Calu3 (cell line): Measurements from ENCODE around the gene SYNE1. TPM values are rescaled to one million over a fixed set of nuclear protein-coding genes. Genes with fewer than 3 reads are reported as not detected.

Experiments used
- BruUV-seq: library from RNA; stranded (reverse); fragments of 400-500 nt; replicated peaks from 2 replicates; lab custom pipeline; 2021; lab: Mats Ljungman, UMichigan
- CTCF ChIA-PET: fragments of 300-600 bp; sonication (Branson Sonifier 250); formaldehyde crosslinking; loops from one replicate; lab custom pipeline; 2022; ENCODE audit warnings: antibody characterized with exemption; lab: Charles Lee
- DNase-seq: peaks from one replicate; pipeline ENCODE4 v3.0.0; 2022
- H3K27ac Mint-ChIP-seq: one replicate; pipeline ENCODE4 v1.8.0; 2022; ENCODE audit warnings: mixed read lengths; ENCODE audit not compliant: unreplicated experiment
- H3K27me3 Mint-ChIP-seq: one replicate; pipeline ENCODE4 v1.8.0; 2022; ENCODE audit warnings: mixed read lengths; ENCODE audit not compliant: unreplicated experiment
- H3K36me3 Mint-ChIP-seq: one replicate; pipeline ENCODE4 v1.8.0; 2022; ENCODE audit warnings: mild to moderate bottlenecking, moderate library complexity, mixed read lengths; ENCODE audit not compliant: insufficient read depth, unreplicated experiment
- H3K4me1 Mint-ChIP-seq: one replicate; pipeline ENCODE4 v1.8.0; 2022; ENCODE audit warnings: mild to moderate bottlenecking, low read depth, mixed read lengths; ENCODE audit not compliant: unreplicated experiment
- H3K4me3 Mint-ChIP-seq: one replicate; pipeline ENCODE4 v1.8.0; 2022; ENCODE audit warnings: mild to moderate bottlenecking, low read depth, moderate library complexity, mixed read lengths; ENCODE audit not compliant: unreplicated experiment
- H3K9me3 Mint-ChIP-seq: one replicate; pipeline ENCODE4 v1.8.0; 2022; ENCODE audit warnings: low read depth, mixed read lengths; ENCODE audit not compliant: unreplicated experiment
- intact Hi-C: fragments of 100-400 bp; cut with micrococcal nuclease; formaldehyde crosslinking; loops from one replicate; pipeline ENCODE4 v1.10.0; 2022; ENCODE audit not compliant: unreplicated experiment
- total RNA-seq: library from RNA; stranded (reverse); gene quantifications from 2 replicates; pipeline ENCODE4 v1.2.3, GENCODE V29; 2022
- TF ChIP-seq, protein P1 (sequence below): fragments of 200-600 bp; IDR thresholded peaks from one replicate; pipeline ENCODE4 v1.8.0; 2022; ENCODE audit warnings: antibody characterized with exemption; ENCODE audit not compliant: unreplicated experiment

Gene SYNE1
- total RNA-seq, 1 experiment from 2014 or later: 28.1 TPM

DNA sequence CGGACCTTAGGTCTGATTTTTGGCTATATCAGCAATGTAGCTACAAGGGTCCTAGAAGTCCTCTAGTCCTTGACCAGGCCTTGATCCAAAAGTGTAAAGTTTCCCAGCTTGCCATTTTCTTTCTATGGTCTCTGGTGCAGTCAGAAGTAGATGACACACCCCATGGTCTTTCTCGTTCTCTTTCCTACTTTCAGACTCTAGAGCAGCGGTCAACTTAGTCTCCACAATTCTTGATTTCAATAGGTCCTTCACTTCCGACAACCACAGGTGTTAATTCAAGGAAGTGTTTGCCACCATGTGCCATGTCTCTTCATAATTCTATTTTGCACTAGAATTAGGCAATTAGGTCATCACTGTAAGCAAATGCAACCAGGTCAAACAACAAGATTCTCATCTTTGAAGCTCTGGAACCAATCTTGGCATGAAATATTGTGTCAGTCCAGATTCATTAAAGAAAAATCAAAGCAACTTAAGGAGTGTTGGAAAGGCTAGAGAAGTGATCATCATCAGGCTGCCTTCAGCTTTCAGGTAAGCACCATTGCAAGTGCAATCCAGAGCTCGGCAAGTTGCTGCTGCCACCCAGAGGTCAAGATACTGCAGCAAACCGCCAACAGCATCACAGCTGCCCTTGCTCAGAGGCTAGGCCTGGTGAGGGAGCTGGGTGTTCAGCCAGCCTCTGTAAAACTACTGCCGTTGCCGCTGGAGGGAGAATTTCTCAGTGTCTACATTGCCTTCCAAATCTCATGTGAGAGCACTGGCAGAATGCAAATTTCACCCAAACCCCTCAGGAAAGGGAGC lies 5.6 kb upstream of the SYNE1 start:
- Mint-ChIP-seq H3K27ac (no peak overlapping the region), H3K4me3 (no peak overlapping the region)
- intact Hi-C loops: loop anchor here (1.0 kb wide), 1 partner anchor 90 kb away; no protein-coding TSS in a partner anchor

DNA sequence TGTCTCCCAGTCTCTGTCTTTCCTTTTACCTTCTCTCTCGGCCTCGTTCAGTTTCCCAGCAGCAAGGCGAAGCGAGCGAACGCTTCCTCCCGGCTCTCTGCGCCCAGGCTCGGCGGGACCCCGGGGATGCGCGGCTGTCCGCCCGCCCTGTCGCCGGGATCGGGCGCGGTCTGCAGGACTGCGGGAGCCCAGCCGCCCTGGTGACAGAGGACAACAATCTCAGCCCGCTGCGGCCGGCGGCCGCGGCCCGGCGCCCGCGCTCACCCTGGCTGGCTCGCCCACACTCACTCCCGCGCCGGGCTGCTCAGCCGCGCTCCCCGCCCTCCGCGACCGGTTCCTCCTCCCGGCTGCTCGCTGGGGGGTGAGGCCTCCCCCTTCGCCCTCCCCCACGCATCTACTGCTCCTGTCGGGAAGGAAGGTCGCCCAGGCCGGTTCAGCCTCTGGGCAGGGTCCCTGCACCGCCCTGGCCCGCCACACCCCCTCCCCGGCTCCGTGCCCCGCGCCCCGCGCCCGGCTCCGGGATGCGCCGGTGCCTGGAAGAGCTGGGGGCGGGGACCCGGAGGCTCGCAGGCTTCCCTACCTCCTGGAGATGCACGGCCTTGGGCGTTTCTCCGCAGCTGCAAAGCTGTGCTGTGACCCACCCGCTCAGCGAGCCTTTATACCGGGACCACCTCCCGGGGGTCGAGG lies 410 bp downstream of the SYNE1 start:
- DNase-seq: peak; percentile 26
- TF ChIP-seq, protein P1, sequence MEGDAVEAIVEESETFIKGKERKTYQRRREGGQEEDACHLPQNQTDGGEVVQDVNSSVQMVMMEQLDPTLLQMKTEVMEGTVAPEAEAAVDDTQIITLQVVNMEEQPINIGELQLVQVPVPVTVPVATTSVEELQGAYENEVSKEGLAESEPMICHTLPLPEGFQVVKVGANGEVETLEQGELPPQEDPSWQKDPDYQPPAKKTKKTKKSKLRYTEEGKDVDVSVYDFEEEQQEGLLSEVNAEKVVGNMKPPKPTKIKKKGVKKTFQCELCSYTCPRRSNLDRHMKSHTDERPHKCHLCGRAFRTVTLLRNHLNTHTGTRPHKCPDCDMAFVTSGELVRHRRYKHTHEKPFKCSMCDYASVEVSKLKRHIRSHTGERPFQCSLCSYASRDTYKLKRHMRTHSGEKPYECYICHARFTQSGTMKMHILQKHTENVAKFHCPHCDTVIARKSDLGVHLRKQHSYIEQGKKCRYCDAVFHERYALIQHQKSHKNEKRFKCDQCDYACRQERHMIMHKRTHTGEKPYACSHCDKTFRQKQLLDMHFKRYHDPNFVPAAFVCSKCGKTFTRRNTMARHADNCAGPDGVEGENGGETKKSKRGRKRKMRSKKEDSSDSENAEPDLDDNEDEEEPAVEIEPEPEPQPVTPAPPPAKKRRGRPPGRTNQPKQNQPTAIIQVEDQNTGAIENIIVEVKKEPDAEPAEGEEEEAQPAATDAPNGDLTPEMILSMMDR: no peak
- no peaks in the 10 kb centered on the region for H3K4me1 Mint-ChIP-seq
- H3K9me3 Mint-ChIP-seq: no peaks in the 10 kb centered on the region
- no peak overlapping the region for H3K27ac Mint-ChIP-seq
- H3K27me3 Mint-ChIP-seq: peaks cover 26% of the 10 kb centered on the region
- peak overlapping the region; percentile 71 for H3K4me3 Mint-ChIP-seq
- CTCF ChIA-PET: no interaction called here
- BruUV-seq: no TSS peak
- intact Hi-C loops: no loop called here
- H3K36me3 Mint-ChIP-seq: peaks cover 6% of the 10 kb centered on the region

More for the DNA sequence above, 5.6 kb upstream of the SYNE1 start:
- TF ChIP-seq, protein P1: no peak
- no peaks in the 10 kb centered on the region for H3K9me3 Mint-ChIP-seq
- CTCF ChIA-PET: interaction anchor here (0.9 to 1.4 kb wide), 4 partner anchors 47 to 341 kb away, joined by 3 to 6 read pairs (median 4); no protein-coding TSS in a partner anchor
- H3K36me3 Mint-ChIP-seq: no peaks in the 10 kb centered on the region
- no TSS peak for BruUV-seq
- peaks cover 35% of the 10 kb centered on the region for H3K27me3 Mint-ChIP-seq
- DNase-seq: peak; percentile 59
- no peaks in the 10 kb centered on the region for H3K4me1 Mint-ChIP-seq

DNA sequence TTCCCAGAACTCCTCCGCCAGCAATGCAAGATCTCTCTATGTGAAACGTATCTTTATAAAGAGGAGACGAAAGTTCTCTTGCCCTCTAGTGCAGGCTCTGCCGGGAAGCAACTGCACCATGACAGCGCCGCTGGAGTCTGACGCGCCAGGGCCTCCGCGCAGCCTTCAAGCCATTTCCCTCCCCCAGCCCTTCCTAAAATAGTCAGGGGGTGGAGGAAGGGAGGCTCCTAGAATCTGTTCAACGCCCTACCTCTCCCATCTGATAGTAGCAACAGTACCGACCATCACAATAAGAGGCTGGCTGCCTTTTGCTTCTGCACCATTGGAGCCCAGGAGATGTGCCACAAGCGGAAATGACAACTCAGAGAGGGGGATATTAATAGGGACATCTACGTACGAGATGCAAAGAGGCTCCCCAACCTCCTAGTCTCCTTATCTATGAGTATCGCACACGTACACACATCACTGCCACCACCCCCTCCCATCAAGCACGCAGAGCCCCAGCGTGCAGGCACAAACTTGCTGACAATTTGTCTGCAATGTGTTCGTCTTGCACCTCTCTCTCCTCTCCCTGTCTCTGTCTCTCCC lies 1.0 kb downstream of the SYNE1 start:
- BruUV-seq: no TSS peak
- peaks cover 26% of the 10 kb centered on the region for H3K27me3 Mint-ChIP-seq
- H3K27ac Mint-ChIP-seq: no peak overlapping the region
- intact Hi-C loops: no loop called here
- H3K4me1 Mint-ChIP-seq: peaks cover 4% of the 10 kb centered on the region
- peak overlapping the region; percentile 71 for H3K4me3 Mint-ChIP-seq
- no peak for DNase-seq
- TF ChIP-seq, protein P1: no peak
- CTCF ChIA-PET: no interaction called here
- H3K9me3 Mint-ChIP-seq: no peaks in the 10 kb centered on the region
- peaks cover 6% of the 10 kb centered on the region for H3K36me3 Mint-ChIP-seq

DNA sequence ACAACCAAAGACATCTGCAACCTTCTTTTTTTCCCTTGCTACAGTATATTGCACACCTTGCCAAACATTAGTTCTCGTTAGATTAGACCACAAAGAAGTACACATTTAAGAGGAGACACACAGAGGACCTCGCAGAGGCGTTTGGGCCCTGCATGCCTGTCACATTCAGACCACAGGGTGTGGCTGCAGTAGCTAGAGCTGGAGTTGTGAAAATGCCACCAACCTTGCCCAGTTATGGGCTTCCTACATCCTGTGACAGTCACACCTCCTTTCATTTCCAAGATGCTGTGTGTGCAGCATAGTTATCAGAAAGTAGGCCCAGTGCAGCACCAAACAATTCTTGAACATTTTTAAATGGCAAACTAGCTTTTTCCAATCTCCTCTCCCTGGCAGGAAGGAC lies 2.4 kb downstream of the SYNE1 start:
- Mint-ChIP-seq H3K27ac (no peak overlapping the region), H3K4me1 (peaks cover 8% of the 10 kb centered on the region), H3K27me3 (peaks cover 26% of the 10 kb centered on the region), H3K9me3 (no peaks in the 10 kb centered on the region), H3K4me3 (no peak overlapping the region), H3K36me3 (peaks cover 6% of the 10 kb centered on the region)
- no TSS peak for BruUV-seq
- intact Hi-C loops: no loop called here
- CTCF ChIA-PET: no interaction called here
- no peak for DNase-seq
- TF ChIP-seq, protein P1: no peak
